H9 (cell line): Measurements from ENCODE around the gene SPATA6. TPM values are rescaled to one million over a fixed set of nuclear protein-coding genes. Genes with fewer than 3 reads are reported as not detected.

ENCODE experiments used
- DNase-seq: peaks from one replicate; pipeline ENCODE4 v3.0.0-alpha.2; 2017
- H2AFZ ChIP-seq: one replicate; pipeline ENCODE4 v1.6.1; 2013; ENCODE audit warnings: mild to moderate bottlenecking, low read length, control low read depth, moderate library complexity
- H2AK5ac ChIP-seq: 2 replicates; pipeline ENCODE4 v1.6.1; 2013; ENCODE audit warnings: low read length, control low read depth, mixed read lengths; ENCODE audit not compliant: insufficient read length
- H2BK120ac ChIP-seq: one replicate; pipeline ENCODE4 v1.6.1; 2013; ENCODE audit warnings: low read depth, mild to moderate bottlenecking, low read length, control low read depth, inconsistent platforms; ENCODE audit not compliant: poor library complexity, severe bottlenecking
- H2BK12ac ChIP-seq: 2 replicates; pipeline ENCODE4 v1.6.1; 2013; ENCODE audit warnings: low read length, control low read depth, mixed read lengths, low read depth; ENCODE audit not compliant: insufficient read length
- H2BK15ac ChIP-seq: 2 replicates; pipeline ENCODE4 v1.6.1; 2013; ENCODE audit warnings: low read depth, low read length, control low read depth
- H2BK20ac ChIP-seq: one replicate; pipeline ENCODE4 v1.6.1; 2013; ENCODE audit warnings: low read depth, mild to moderate bottlenecking, low read length, control low read depth, inconsistent platforms; ENCODE audit not compliant: poor library complexity, severe bottlenecking
- H2BK5ac ChIP-seq: 2 replicates; pipeline ENCODE4 v1.6.1; 2013; ENCODE audit warnings: low read length, control low read depth, mixed read lengths; ENCODE audit not compliant: insufficient read length
- H3K14ac ChIP-seq: 2 replicates; pipeline ENCODE4 v1.6.1; 2013; ENCODE audit warnings: low read length, control low read depth; ENCODE audit not compliant: insufficient read depth
- H3K18ac ChIP-seq: 2 replicates; pipeline ENCODE4 v1.6.1; 2013; ENCODE audit warnings: low read depth, mild to moderate bottlenecking, mixed read lengths, low read length, control low read depth; ENCODE audit not compliant: insufficient read length
- H3K23ac ChIP-seq: 2 replicates; pipeline ENCODE4 v1.6.1; 2013; ENCODE audit warnings: low read length, control low read depth, mixed read lengths, low read depth; ENCODE audit not compliant: insufficient read length
- H3K23me2 ChIP-seq: 2 replicates; pipeline ENCODE4 v1.6.1; 2013; ENCODE audit warnings: low read depth, mild to moderate bottlenecking, mixed read lengths, low read length, control low read depth; ENCODE audit not compliant: insufficient read length, poor library complexity, severe bottlenecking
- H3K27ac ChIP-seq: 2 replicates; pipeline ENCODE4 v1.5.1; 2013; ENCODE audit warnings: low read length, control low read depth, mixed read lengths, low read depth; ENCODE audit not compliant: insufficient read length
- H3K27me3 ChIP-seq: 2 replicates; pipeline ENCODE4 v1.6.1; 2013; ENCODE audit warnings: low read length, control low read depth, inconsistent platforms; ENCODE audit not compliant: insufficient read depth
- H3K4ac ChIP-seq: 2 replicates; pipeline ENCODE4 v1.6.1; 2013; ENCODE audit warnings: low read depth, mild to moderate bottlenecking, control low read depth, inconsistent platforms, low read length, moderate library complexity
- H3K4me1 ChIP-seq: 2 replicates; pipeline ENCODE4 v1.6.1; 2013; ENCODE audit warnings: low read length, control low read depth, inconsistent platforms; ENCODE audit not compliant: insufficient read depth
- H3K4me2 ChIP-seq: 2 replicates; pipeline ENCODE4 v1.6.1; 2013; ENCODE audit warnings: low read length, control low read depth, mixed read lengths; ENCODE audit not compliant: insufficient read length, insufficient read depth
- H3K56ac ChIP-seq: 2 replicates; pipeline ENCODE4 v1.6.1; 2013; ENCODE audit warnings: low read depth, mild to moderate bottlenecking, mixed read lengths, low read length, control low read depth; ENCODE audit not compliant: insufficient read length
- H3K79me1 ChIP-seq: 2 replicates; pipeline ENCODE4 v1.6.1; 2013; ENCODE audit warnings: low read depth, mild to moderate bottlenecking, moderate library complexity, low read length, control low read depth, inconsistent platforms; ENCODE audit not compliant: insufficient read depth, poor library complexity, severe bottlenecking
- H3K79me2 ChIP-seq: 2 replicates; pipeline ENCODE4 v1.6.1; 2013; ENCODE audit warnings: low read length, control low read depth, inconsistent platforms; ENCODE audit not compliant: insufficient read depth
- H3K9ac ChIP-seq: 2 replicates; pipeline ENCODE4 v1.6.1; 2013; ENCODE audit warnings: low read length, control low read depth, mixed read lengths; ENCODE audit not compliant: insufficient read length; ENCODE audit errors: extremely low read depth
- H3K9me3 ChIP-seq: one replicate; pipeline ENCODE4 v1.6.1; 2013; ENCODE audit warnings: low read depth, low read length, inconsistent platforms; ENCODE audit not compliant: control insufficient read depth
- H3T11ph ChIP-seq: one replicate; pipeline ENCODE4 v1.6.1; 2013; ENCODE audit warnings: mild to moderate bottlenecking, low read length, control low read depth, inconsistent platforms
- H4K20me1 ChIP-seq: one replicate; pipeline ENCODE4 v1.6.1; 2013; ENCODE audit not compliant: control insufficient read depth, insufficient read length, insufficient read depth
- H4K5ac ChIP-seq: 2 replicates; pipeline ENCODE4 v1.6.1; 2013; ENCODE audit warnings: low read depth, mild to moderate bottlenecking, mixed read lengths, low read length, control low read depth; ENCODE audit not compliant: insufficient read length
- H4K8ac ChIP-seq: replicated peaks from 2 replicates; pipeline ENCODE4 v1.6.1; 2013; ENCODE audit warnings: low read length, control low read depth, mixed read lengths, low read depth; ENCODE audit not compliant: insufficient read length
- H4K91ac ChIP-seq: 2 replicates; pipeline ENCODE4 v1.6.1; 2013; ENCODE audit warnings: low read depth, mild to moderate bottlenecking, moderate library complexity, mixed read lengths, low read length, control low read depth; ENCODE audit not compliant: insufficient read length
- H3K27ac Mint-ChIP-seq, 3 experiments: 2 replicates in 2 of 3; 3 replicates in 1 of 3; pipeline ENCODE4 v1.8.0; 2020 to 2021; ENCODE audit warnings: mixed read lengths in 3 of 3, mild to moderate bottlenecking in 1 of 3, moderate library complexity in 1 of 3
- H3K27me3 Mint-ChIP-seq: 2 replicates; pipeline ENCODE4 v1.8.0; 2021; ENCODE audit warnings: low read depth, mild to moderate bottlenecking, moderate library complexity, mixed read lengths
- H3K36me3 Mint-ChIP-seq, 3 experiments: 2 replicates in 2 of 3; 3 replicates in 1 of 3; pipeline ENCODE4 v1.8.0; 2020 to 2021; ENCODE audit warnings: low read depth in 3 of 3, mixed read lengths in 3 of 3; ENCODE audit not compliant: insufficient read depth in 1 of 3
- H3K4me1 Mint-ChIP-seq, 2 experiments: 2 replicates each; pipeline ENCODE4 v1.8.0; 2020; ENCODE audit warnings: mixed read lengths in 2 of 2
- H3K4me3 Mint-ChIP-seq, 2 experiments: 2 replicates in 1 of 2; 3 replicates in 1 of 2; pipeline ENCODE4 v1.8.0; 2020 to 2021; ENCODE audit warnings: mild to moderate bottlenecking in 2 of 2, mixed read lengths in 2 of 2, moderate library complexity in 1 of 2
- H3K9me3 Mint-ChIP-seq, 2 experiments: 2 replicates in 1 of 2; 3 replicates in 1 of 2; pipeline ENCODE4 v1.8.0; 2020; ENCODE audit warnings: mild to moderate bottlenecking in 2 of 2, mixed read lengths in 2 of 2, moderate library complexity in 1 of 2
- CTCF ChIP-seq: fragments of 200-600 bp; sonication (generic); conservative IDR thresholded peaks from 3 replicates; pipeline ENCODE4 v1.8.0; 2021; ENCODE audit warnings: antibody characterized with exemption, mild to moderate bottlenecking
- WGBS: extraction: QIAGEN DNeasy Blood & Tissue Kit; methylation state at CpG from one replicate; pipeline ENCODE4 v1.1.7; 2013; ENCODE audit warnings: missing lambda C conversion rate, low lambda C conversion rate, mixed read lengths; ENCODE audit not compliant: insufficient read length; ENCODE audit errors: extremely low coverage; 5-methylcytosine and 5-hydroxymethylcytosine counted together
- total RNA-seq: library from RNA; stranded (reverse); gene quantifications from 2 replicates; pipeline ENCODE4 v1.2.1, GENCODE V29; 2021

SPATA6 gene
- total RNA-seq, 1 experiment from 2014 or later = 8.0 TPM

GRCh38 chr1:48498096-48498791 lies 26.2 kb upstream of the SPATA6 start:
- Histone ChIP-seq H3K56ac (no peak overlapping the region), H3K79me1 (no peaks in the 10 kb centered on the region), H2BK12ac (no peak overlapping the region), H3K27ac (peak overlapping the region; percentile 31), H2AK5ac (no peak overlapping the region), H2BK20ac (no peak overlapping the region), H4K8ac (no peak overlapping the region), H4K5ac (no peak overlapping the region), H3K14ac (no peak overlapping the region), H3K4me1 (peaks cover 18% of the 10 kb centered on the region; the same call in 1 of the 2 replicates), H3K18ac (no peak overlapping the region), H3K23me2 (no peaks in the 10 kb centered on the region), H3K4ac (no peak overlapping the region), H3K27me3 (no peaks in the 10 kb centered on the region), H4K20me1 (no peaks in the 10 kb centered on the region), H2BK15ac (no peak overlapping the region), H2BK120ac (no peak overlapping the region), H3K9ac (no peak overlapping the region), H4K91ac (no peak overlapping the region), H3K4me2 (no peak overlapping the region), H3T11ph (no peak overlapping the region), H3K9me3 (no peaks in the 10 kb centered on the region), H3K23ac (no peak overlapping the region), H2BK5ac (no peak overlapping the region), H2AFZ (no peak overlapping the region), H3K79me2 (no peaks in the 10 kb centered on the region)
- Mint-ChIP-seq H3K9me3 (no peaks in the 10 kb centered on the region), H3K4me3 (no peak overlapping the region), H3K27ac (peak overlapping the region in 2 of 3 experiments; percentile 30 to 73; a peak in 1 of 7 replicates), H3K27me3 (no peaks in the 10 kb centered on the region; the same call in 1 of the 2 replicates), H3K36me3 (no peaks in the 10 kb centered on the region), H3K4me1 (peaks cover 36 to 42% of the 10 kb centered on the region in 2 experiments)
- no CpG with 5 or more reads among the region's 15 CpGs for WGBS
- DNase-seq = peak; percentile 81
- TF ChIP-seq CTCF = peak; percentile 93
